ENCODE data around the gene AP3D1. TPM values are rescaled to one million over a fixed set of nuclear protein-coding genes. Genes with fewer than 3 reads are reported as not detected.

AP3D1 gene
- polyA plus RNA-seq, 2 donors, result 50.8 to 64.5 TPM

- WGBS, 2 donors, result 82 to 86% methylated on average over 20 of the region's 20 CpGs
- H3K27ac ChIP-seq (ENCODE audit: low read depth in 2 of 2, low read length in 1 of 2), result no peak overlapping the region
- H3K4me3 ChIP-seq (ENCODE audit: low read depth in 1 of 2, low read length in 2 of 2), result no peak overlapping the region
- H3K27me3 ChIP-seq (ENCODE audit: control insufficient read depth in 1 of 2, insufficient read depth in 2 of 2, low read length in 2 of 2), result no peaks in the 10 kb centered on the region
- H3K4me1 ChIP-seq (ENCODE audit: control insufficient read depth in 2 of 2, insufficient read depth in 2 of 2, low read length in 1 of 2), result no peaks in the 10 kb centered on the region
- H3K36me3 ChIP-seq (ENCODE audit: control insufficient read depth in 2 of 2, insufficient read depth in 2 of 2, low read length in 1 of 2), result peaks cover 30 to 58% of the 10 kb centered on the region in 2 donors
- H3K9me3 ChIP-seq (ENCODE audit: control insufficient read depth in 2 of 2, insufficient read depth in 1 of 2, low read depth in 1 of 2, low read length in 1 of 2), result no peaks in the 10 kb centered on the region
These were observed 48.2 kb downstream of the AP3D1 start for GRCh38 chr19:2103045-2103707.

- WGBS, 2 donors, result 90% methylated on average over 45 of the region's 45 CpGs
- Histone ChIP-seq H3K4me3 (ENCODE audit: low read depth in 1 of 2, low read length in 2 of 2) (no peak overlapping the region), H3K4me1 (ENCODE audit: control insufficient read depth in 2 of 2, insufficient read depth in 2 of 2, low read length in 1 of 2) (peaks cover 0 to 10% of the 10 kb centered on the region in 2 donors), H3K9me3 (ENCODE audit: control insufficient read depth in 2 of 2, insufficient read depth in 1 of 2, low read depth in 1 of 2, low read length in 1 of 2) (no peaks in the 10 kb centered on the region), H3K27ac (ENCODE audit: low read depth in 2 of 2, low read length in 1 of 2) (no peak overlapping the region), H3K36me3 (ENCODE audit: control insufficient read depth in 2 of 2, insufficient read depth in 2 of 2, low read length in 1 of 2) (peaks cover 26 to 48% of the 10 kb centered on the region in 2 donors), H3K27me3 (ENCODE audit: control insufficient read depth in 1 of 2, insufficient read depth in 2 of 2, low read length in 2 of 2) (no peaks in the 10 kb centered on the region)
These were observed 49.7 kb downstream of the AP3D1 start for GRCh38 chr19:2101417-2102335.

- Histone ChIP-seq H3K36me3 (ENCODE audit: control insufficient read depth in 2 of 2, insufficient read depth in 2 of 2, low read length in 1 of 2) (peaks cover 23 to 39% of the 10 kb centered on the region in 2 donors), H3K27me3 (ENCODE audit: control insufficient read depth in 1 of 2, insufficient read depth in 2 of 2, low read length in 2 of 2) (no peaks in the 10 kb centered on the region), H3K4me3 (ENCODE audit: low read depth in 1 of 2, low read length in 2 of 2) (no peak overlapping the region), H3K9me3 (ENCODE audit: control insufficient read depth in 2 of 2, insufficient read depth in 1 of 2, low read depth in 1 of 2, low read length in 1 of 2) (no peaks in the 10 kb centered on the region), H3K27ac (ENCODE audit: low read depth in 2 of 2, low read length in 1 of 2) (no peak overlapping the region), H3K4me1 (ENCODE audit: control insufficient read depth in 2 of 2, insufficient read depth in 2 of 2, low read length in 1 of 2) (peaks cover 0 to 10% of the 10 kb centered on the region in 2 donors)
- 86 to 89% methylated on average over 11 of the region's 11 CpGs for WGBS, 2 donors
These were observed 50.7 kb downstream of the AP3D1 start for GRCh38 chr19:2100719-2101061.

- no peak overlapping the region for H3K27ac ChIP-seq (ENCODE audit: low read depth in 2 of 2, low read length in 1 of 2)
- peaks cover 23 to 37% of the 10 kb centered on the region in 2 donors for H3K36me3 ChIP-seq (ENCODE audit: control insufficient read depth in 2 of 2, insufficient read depth in 2 of 2, low read length in 1 of 2)
- 90 to 92% methylated on average over 39 of the region's 39 CpGs for WGBS, 2 donors
- H3K27me3 ChIP-seq (ENCODE audit: control insufficient read depth in 1 of 2, insufficient read depth in 2 of 2, low read length in 2 of 2), result no peaks in the 10 kb centered on the region
- H3K9me3 ChIP-seq (ENCODE audit: control insufficient read depth in 2 of 2, insufficient read depth in 1 of 2, low read depth in 1 of 2, low read length in 1 of 2), result no peaks in the 10 kb centered on the region
- no peak overlapping the region for H3K4me3 ChIP-seq (ENCODE audit: low read depth in 1 of 2, low read length in 2 of 2)
- H3K4me1 ChIP-seq (ENCODE audit: control insufficient read depth in 2 of 2, insufficient read depth in 2 of 2, low read length in 1 of 2), result peaks cover 3 to 13% of the 10 kb centered on the region in 2 donors
These were observed 51.2 kb downstream of the AP3D1 start for GRCh38 chr19:2099937-2100718.

- H3K27ac ChIP-seq (ENCODE audit: low read depth in 2 of 2, low read length in 1 of 2), result no peak overlapping the region
- WGBS, 2 donors, result 73 to 74% methylated on average over 16 of the region's 16 CpGs
- peaks cover 23 to 30% of the 10 kb centered on the region in 2 donors for H3K36me3 ChIP-seq (ENCODE audit: control insufficient read depth in 2 of 2, insufficient read depth in 2 of 2, low read length in 1 of 2)
- no peak overlapping the region for H3K4me3 ChIP-seq (ENCODE audit: low read depth in 1 of 2, low read length in 2 of 2)
- H3K9me3 ChIP-seq (ENCODE audit: control insufficient read depth in 2 of 2, insufficient read depth in 1 of 2, low read depth in 1 of 2, low read length in 1 of 2), result no peaks in the 10 kb centered on the region
- no peaks in the 10 kb centered on the region for H3K27me3 ChIP-seq (ENCODE audit: control insufficient read depth in 1 of 2, insufficient read depth in 2 of 2, low read length in 2 of 2)
- peaks cover 4 to 14% of the 10 kb centered on the region in 2 donors for H3K4me1 ChIP-seq (ENCODE audit: control insufficient read depth in 2 of 2, insufficient read depth in 2 of 2, low read length in 1 of 2)
These were observed 52.3 kb downstream of the AP3D1 start for GRCh38 chr19:2099054-2099501.

- H3K4me3 ChIP-seq (ENCODE audit: low read depth in 1 of 2, low read length in 2 of 2), result peak overlapping the region in 1 of 2 donors; percentile 1
- H3K36me3 ChIP-seq (ENCODE audit: control insufficient read depth in 2 of 2, insufficient read depth in 2 of 2, low read length in 1 of 2), result peaks cover 20 to 25% of the 10 kb centered on the region in 2 donors
- WGBS, 2 donors, result 71 to 79% methylated on average over 21 to 23 of the region's 23 CpGs
- peaks cover 4 to 14% of the 10 kb centered on the region in 2 donors for H3K4me1 ChIP-seq (ENCODE audit: control insufficient read depth in 2 of 2, insufficient read depth in 2 of 2, low read length in 1 of 2)
- H3K27ac ChIP-seq (ENCODE audit: low read depth in 2 of 2, low read length in 1 of 2), result peak overlapping the region in 1 of 2 donors; percentile 83
- no peaks in the 10 kb centered on the region for H3K27me3 ChIP-seq (ENCODE audit: control insufficient read depth in 1 of 2, insufficient read depth in 2 of 2, low read length in 2 of 2)
- no peaks in the 10 kb centered on the region for H3K9me3 ChIP-seq (ENCODE audit: control insufficient read depth in 2 of 2, insufficient read depth in 1 of 2, low read depth in 1 of 2, low read length in 1 of 2)
These were observed 53.5 kb downstream of the AP3D1 start for GRCh38 chr19:2097886-2098327.

GRCh38 chr19:2097203-2097885, 54.0 kb downstream of the AP3D1 start:
- peaks cover 4 to 14% of the 10 kb centered on the region in 2 donors for H3K4me1 ChIP-seq (ENCODE audit: control insufficient read depth in 2 of 2, insufficient read depth in 2 of 2, low read length in 1 of 2)

GRCh38 chr19:2096480-2097202, 54.7 kb downstream of the AP3D1 start, which contains the start of gene IZUMO4:
TSS of gene IZUMO4 (plus strand) at chr19:2096915. CDS start at chr19:2096946, 31 bp downstream.
- WGBS, 2 donors, result 0 to 1% methylated on average over 69 to 70 of the region's 70 CpGs
- H3K27me3 ChIP-seq (ENCODE audit: control insufficient read depth in 1 of 2, insufficient read depth in 2 of 2, low read length in 2 of 2), result no peaks in the 10 kb centered on the region
- H3K27ac ChIP-seq (ENCODE audit: low read depth in 2 of 2, low read length in 1 of 2), result peak within 1 kb of the TSS; percentile 95 to 99
- peaks cover 17 to 20% of the 10 kb centered on the region in 2 donors for H3K36me3 ChIP-seq (ENCODE audit: control insufficient read depth in 2 of 2, insufficient read depth in 2 of 2, low read length in 1 of 2)
- peak within 1 kb of the TSS; percentile 49 to 85 for H3K4me3 ChIP-seq (ENCODE audit: low read depth in 1 of 2, low read length in 2 of 2)
- H3K9me3 ChIP-seq (ENCODE audit: control insufficient read depth in 2 of 2, insufficient read depth in 1 of 2, low read depth in 1 of 2, low read length in 1 of 2), result no peaks in the 10 kb centered on the region
- peaks cover 4 to 14% of the 10 kb centered on the region in 2 donors for H3K4me1 ChIP-seq (ENCODE audit: control insufficient read depth in 2 of 2, insufficient read depth in 2 of 2, low read length in 1 of 2)

More at GRCh38 chr19:2097203-2097885, 54.0 kb downstream of the AP3D1 start:
- no peaks in the 10 kb centered on the region for H3K9me3 ChIP-seq (ENCODE audit: control insufficient read depth in 2 of 2, insufficient read depth in 1 of 2, low read depth in 1 of 2, low read length in 1 of 2)
- peaks cover 20 to 25% of the 10 kb centered on the region in 2 donors for H3K36me3 ChIP-seq (ENCODE audit: control insufficient read depth in 2 of 2, insufficient read depth in 2 of 2, low read length in 1 of 2)
- H3K27me3 ChIP-seq (ENCODE audit: control insufficient read depth in 1 of 2, insufficient read depth in 2 of 2, low read length in 2 of 2), result no peaks in the 10 kb centered on the region
- H3K27ac ChIP-seq (ENCODE audit: low read depth in 2 of 2, low read length in 1 of 2), result peak overlapping the region; percentile 83 to 84
- peak overlapping the region; percentile 22 to 44 for H3K4me3 ChIP-seq (ENCODE audit: low read depth in 1 of 2, low read length in 2 of 2)
- WGBS, 2 donors, result 13 to 19% methylated on average over 30 of the region's 30 CpGs
